Adrenal gland (tissue), 5 donors: Measurements from ENCODE around the gene GALNT11.

ENCODE experiments used
- CTCF ChIP-seq, 6 experiments: fragments of 450-650 bp in 4 of 6; fragments of 200-600 bp in 2 of 6; sonication (generic) in 1 of 6; IDR thresholded peaks; 1 replicate in 5 of 6; 2 replicates in 1 of 6; pipeline versions ENCODE4 v1.5.1 to v1.8.0; 2016 to 2021; ENCODE audit warnings: antibody characterized with exemption in 6 of 6, mild to moderate bottlenecking in 2 of 6, moderate library complexity in 1 of 6
- POLR2A ChIP-seq, 2 donors: fragments of 450-650 bp; IDR thresholded peaks; one replicate each; pipeline ENCODE4 v1.6.1; 2017; ENCODE audit warnings: antibody characterized with exemption in 2 of 2, mild to moderate bottlenecking in 2 of 2, moderate library complexity in 1 of 2
- donor health status: DM: no; HTN: no; CAD: no.

GRCh38 chr7:152161171-152161570 lies 135.7 kb downstream of the GALNT11 start:
- TF ChIP-seq CTCF (IDR thresholded peaks at IDR 0.05) = no peak
- TF ChIP-seq POLR2A (IDR thresholded peaks at IDR 0.05) = no peak
